HepG2 (cell line): Measurements from ENCODE around the gene SMARCD1. TPM values are rescaled to one million over a fixed set of nuclear protein-coding genes. Genes with fewer than 3 reads are reported as not detected.

ENCODE experiments used
- ATF1 ChIP-seq: IDR thresholded peaks from 2 replicates; pipeline ENCODE4 v1.6.1; 2016; ENCODE audit warnings: mild to moderate bottlenecking, control low read depth
- GMEB1 ChIP-seq: sonication (generic); formaldehyde crosslinking; IDR thresholded peaks from 2 replicates; pipeline ENCODE4 v1.5.1; 2020; ENCODE audit warnings: missing genetic modification reagents, mild to moderate bottlenecking, borderline replicate concordance
- HBP1 ChIP-seq: IDR thresholded peaks from 2 replicates; pipeline ENCODE4 v1.6.1; 2016; ENCODE audit warnings: low read depth, control low read depth
- HOMEZ ChIP-seq: IDR thresholded peaks from 2 replicates; pipeline ENCODE4 v1.6.1; 2016; ENCODE audit warnings: low read depth
- JUNB ChIP-seq: sonication (generic); formaldehyde crosslinking; IDR thresholded peaks from 2 replicates; pipeline ENCODE4 v1.8.0; 2022; ENCODE audit warnings: missing genetic modification reagents, mild to moderate bottlenecking, borderline replicate concordance
- KLF6 ChIP-seq: IDR thresholded peaks from 2 replicates; pipeline ENCODE4 v1.8.0; 2016; ENCODE audit warnings: missing biosample characterization, missing genetic modification reagents
- RAD21 ChIP-seq: fragments of 450-650 bp; formaldehyde crosslinking; IDR thresholded peaks from 2 replicates; pipeline ENCODE4 v1.5.0; 2020; ENCODE audit warnings: mild to moderate bottlenecking
- TEAD3 ChIP-seq: optimal IDR thresholded peaks from 2 replicates; pipeline ENCODE3; 2016; ENCODE audit warnings: borderline replicate concordance
- THAP7 ChIP-seq: sonication (generic); formaldehyde crosslinking; IDR thresholded peaks from 2 replicates; pipeline ENCODE4 v1.8.1; 2023; ENCODE audit warnings: mild to moderate bottlenecking, missing genetic modification reagents
- THAP9 ChIP-seq: sonication (generic); formaldehyde crosslinking; IDR thresholded peaks from 2 replicates; pipeline ENCODE4; 2020; ENCODE audit warnings: missing genetic modification reagents, mild to moderate bottlenecking, borderline replicate concordance
- ZNF205 ChIP-seq: IDR thresholded peaks from 2 replicates; pipeline ENCODE4 v1.6.1; 2018; ENCODE audit warnings: missing biosample characterization, missing genetic modification reagents
- ZNF276 ChIP-seq: sonication (generic); formaldehyde crosslinking; IDR thresholded peaks from 2 replicates; pipeline ENCODE4 v1.4.0; 2020; ENCODE audit warnings: mild to moderate bottlenecking, low read depth, missing genetic modification reagents
- ZNF280B ChIP-seq: sonication (generic); formaldehyde crosslinking; IDR thresholded peaks from 2 replicates; pipeline ENCODE4 v1.5.0; 2020; ENCODE audit warnings: missing genetic modification reagents, mild to moderate bottlenecking, borderline replicate concordance
- ZSCAN20 ChIP-seq: sonication (generic); formaldehyde crosslinking; IDR thresholded peaks from 2 replicates; pipeline ENCODE4 v1.4.0; 2020; ENCODE audit warnings: missing genetic modification reagents, mild to moderate bottlenecking, borderline replicate concordance
- polyA plus RNA-seq, 8 experiments: library from polyadenylated mRNA; depleted of rRNA in 3 of 8; stranded (reverse) in 7 of 8; unstranded in 1 of 8; fragments of >200 nt; fragmentation: Illumina TruSeq in 4 of 8; extraction: Trizol in 4 of 8; gene quantifications; 2 replicates each; pipeline versions ENCODE4 v1.2.1 to v1.2.3, GENCODE V29; 2011 to 2016; ENCODE audit warnings: low read depth in 4 of 8, missing spikeins in 1 of 8, mixed read lengths in 1 of 8; ENCODE audit not compliant: insufficient read depth in 1 of 8
- total RNA-seq, 5 experiments: library from RNA; depleted of rRNA; stranded (reverse); fragments of >200 nt; fragmentation: Illumina TruSeq; extraction: Trizol; gene quantifications; 2 replicates each; pipeline ENCODE4 v1.2.3, GENCODE V29; 2016; ENCODE audit warnings: low read depth in 1 of 5

Gene SMARCD1
- total and polyA plus RNA-seq, 2 of the 13 experiments (the other 11 are each of a cell fraction or from before 2014, with no cell fraction given): 51.7 to 54.6 TPM

- TF ChIP-seq THAP7 (CRISPR knock-in tag) (no peak), THAP9 (CRISPR knock-in tag) (0 out of 2 replicates have a peak, but pooled peaks have one; percentile 23), HOMEZ (CRISPR knock-in tag) (peak; percentile 13; the same call in 1 of the 2 replicates), ZSCAN20 (CRISPR knock-in tag) (no peak), ZNF205 (CRISPR knock-in tag) (no peak), JUNB (CRISPR knock-in tag) (no peak), ZNF276 (CRISPR knock-in tag) (no peak), TEAD3 (CRISPR knock-in tag) (no peak), HBP1 (CRISPR knock-in tag) (no peak), GMEB1 (CRISPR knock-in tag) (no peak), RAD21 (CRISPR knock-in tag) (peak; percentile 76), KLF6 (CRISPR knock-in tag) (no peak), ZNF280B (CRISPR knock-in tag) (no peak), ATF1 (no peak)
Measured at GRCh38 chr12:50070314-50071060, 14.7 kb upstream of the SMARCD1 start (continued).
